ENCODE measurements around the gene PHACTR4. TPM values are rescaled to one million over a fixed set of nuclear protein-coding genes. Genes with fewer than 3 reads are reported as not detected.
A peak's percentile ranks its signal among the peaks of the same experiment; 100 is the strongest.

Gene PHACTR4
- total and polyA plus RNA-seq, 9 of the 15 experiments (the other 6 are each of a cell fraction or from before 2014, with no cell fraction given) = 6.4 to 43.6 (median 14.2) TPM

DNA sequence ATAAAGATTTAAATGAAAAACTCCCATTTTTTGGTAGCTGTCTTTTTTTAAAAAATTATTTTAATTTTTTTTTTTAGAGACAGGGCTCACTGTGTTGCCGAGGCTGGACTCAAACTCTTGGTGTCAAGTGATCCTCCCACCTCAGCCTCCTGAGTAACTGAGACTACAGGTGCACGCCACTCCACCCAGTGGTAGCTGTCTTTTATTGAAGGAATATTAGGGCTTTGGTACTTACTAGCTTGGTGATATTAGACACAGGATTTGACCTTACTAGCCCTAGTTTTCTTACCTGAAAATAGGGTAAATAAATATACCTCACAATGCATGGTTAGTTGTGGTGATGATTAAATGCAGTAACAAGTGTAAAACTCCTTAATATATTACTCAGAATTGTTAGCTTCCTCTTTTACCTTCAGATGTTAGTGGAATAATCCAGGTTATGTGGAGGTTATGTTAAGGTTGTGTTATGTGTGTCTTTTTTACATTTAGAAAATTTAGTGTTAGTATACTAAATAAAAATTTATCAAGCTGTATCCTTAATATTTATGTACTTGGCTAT lies 66.8 kb downstream of the PHACTR4 start:
- Histone ChIP-seq H3K36me3 (ENCODE audit: control insufficient read depth, insufficient read depth, low read length) (peaks cover 3% of the 10 kb centered on the region; the same call in 2 of the 3 replicates), H3K9ac (ENCODE audit: insufficient read depth in 1 of 2, low read depth in 2 of 2, low read length in 2 of 2) (no peak overlapping the region), H3K4me1 (replicated peaks in 1 of 2; ENCODE audit: control insufficient read depth in 2 of 2, insufficient read depth in 2 of 2, low read length in 2 of 2) (peaks cover 6 to 14% of the 10 kb centered on the region in 2 experiments), H3K9me1 (ENCODE audit: control insufficient read depth, insufficient read depth, low read length) (no peaks in the 10 kb centered on the region), H3K4me2 (ENCODE audit: insufficient read depth, low read length) (no peak overlapping the region), H4K20me1 (replicated peaks; ENCODE audit: control insufficient read depth, insufficient read depth, low read length) (no peaks in the 10 kb centered on the region), H2AFZ (ENCODE audit: low read depth, low read length) (no peak overlapping the region), H3K79me2 (ENCODE audit: control insufficient read depth, insufficient read depth, low read length) (peaks cover 2% of the 10 kb centered on the region; the same call in 1 of the 3 replicates), H3K4me3 (no peak overlapping the region), H3K9me3 (replicated peaks; ENCODE audit: control insufficient read depth, insufficient read depth, low read depth, low read length) (no peaks in the 10 kb centered on the region), H3K27me3 (ENCODE audit: control insufficient read depth in 2 of 2, insufficient read depth in 2 of 2, low read length in 2 of 2) (no peaks in the 10 kb centered on the region), H3K27ac (ENCODE audit: extremely low read depth, low read depth, low read length) (no peak overlapping the region)
- no peak for TF ChIP-seq POLR2B (IDR thresholded peaks at IDR 0.05; ENCODE audit: low read depth, partially characterized antibody)
- no peak for TF ChIP-seq CEBPG (CRISPR knock-in tag; IDR thresholded peaks at IDR 0.05)
- TF ChIP-seq CEBPG (tag; conservative IDR thresholded peaks at IDR 0.05 in 1 of 2, IDR thresholded peaks at IDR 0.05 in 1 of 2) = no peak
- TF ChIP-seq, protein P1, sequence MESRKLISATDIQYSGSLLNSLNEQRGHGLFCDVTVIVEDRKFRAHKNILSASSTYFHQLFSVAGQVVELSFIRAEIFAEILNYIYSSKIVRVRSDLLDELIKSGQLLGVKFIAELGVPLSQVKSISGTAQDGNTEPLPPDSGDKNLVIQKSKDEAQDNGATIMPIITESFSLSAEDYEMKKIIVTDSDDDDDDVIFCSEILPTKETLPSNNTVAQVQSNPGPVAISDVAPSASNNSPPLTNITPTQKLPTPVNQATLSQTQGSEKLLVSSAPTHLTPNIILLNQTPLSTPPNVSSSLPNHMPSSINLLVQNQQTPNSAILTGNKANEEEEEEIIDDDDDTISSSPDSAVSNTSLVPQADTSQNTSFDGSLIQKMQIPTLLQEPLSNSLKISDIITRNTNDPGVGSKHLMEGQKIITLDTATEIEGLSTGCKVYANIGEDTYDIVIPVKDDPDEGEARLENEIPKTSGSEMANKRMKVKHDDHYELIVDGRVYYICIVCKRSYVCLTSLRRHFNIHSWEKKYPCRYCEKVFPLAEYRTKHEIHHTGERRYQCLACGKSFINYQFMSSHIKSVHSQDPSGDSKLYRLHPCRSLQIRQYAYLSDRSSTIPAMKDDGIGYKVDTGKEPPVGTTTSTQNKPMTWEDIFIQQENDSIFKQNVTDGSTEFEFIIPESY (CRISPR knock-in tag; IDR thresholded peaks at IDR 0.05) = no peak
- no peak for TF ChIP-seq NCOA1 (IDR thresholded peaks at IDR 0.05; ENCODE audit: low read depth)
- peak; percentile 11 for TF ChIP-seq RBM25 (IDR thresholded peaks at IDR 0.05; ENCODE audit: low read depth, low read length, severe bottlenecking)
- TF ChIP-seq ZNF696 (CRISPR knock-in tag; conservative IDR thresholded peaks at IDR 0.05) = no peak
- peak; percentile 11 to 20; a peak in 1 of 4 replicates for TF ChIP-seq RAD21 (CRISPR knock-in tag; conservative IDR thresholded peaks at IDR 0.05 in 1 of 2, IDR thresholded peaks at IDR 0.05 in 1 of 2)
- TF ChIP-seq, protein P2, sequence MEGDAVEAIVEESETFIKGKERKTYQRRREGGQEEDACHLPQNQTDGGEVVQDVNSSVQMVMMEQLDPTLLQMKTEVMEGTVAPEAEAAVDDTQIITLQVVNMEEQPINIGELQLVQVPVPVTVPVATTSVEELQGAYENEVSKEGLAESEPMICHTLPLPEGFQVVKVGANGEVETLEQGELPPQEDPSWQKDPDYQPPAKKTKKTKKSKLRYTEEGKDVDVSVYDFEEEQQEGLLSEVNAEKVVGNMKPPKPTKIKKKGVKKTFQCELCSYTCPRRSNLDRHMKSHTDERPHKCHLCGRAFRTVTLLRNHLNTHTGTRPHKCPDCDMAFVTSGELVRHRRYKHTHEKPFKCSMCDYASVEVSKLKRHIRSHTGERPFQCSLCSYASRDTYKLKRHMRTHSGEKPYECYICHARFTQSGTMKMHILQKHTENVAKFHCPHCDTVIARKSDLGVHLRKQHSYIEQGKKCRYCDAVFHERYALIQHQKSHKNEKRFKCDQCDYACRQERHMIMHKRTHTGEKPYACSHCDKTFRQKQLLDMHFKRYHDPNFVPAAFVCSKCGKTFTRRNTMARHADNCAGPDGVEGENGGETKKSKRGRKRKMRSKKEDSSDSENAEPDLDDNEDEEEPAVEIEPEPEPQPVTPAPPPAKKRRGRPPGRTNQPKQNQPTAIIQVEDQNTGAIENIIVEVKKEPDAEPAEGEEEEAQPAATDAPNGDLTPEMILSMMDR (IDR thresholded peaks at IDR 0.05 in 2 of 3, conservative IDR thresholded peaks at IDR 0.05 in 1 of 3; ENCODE audit: insufficient read depth in 2 of 3, low read depth in 1 of 3, low read length in 3 of 3) = peak in 2 of 3 experiments; percentile 14 to 21; a peak in 1 of 6 replicates
- ChIA-PET POLR2A (interaction anchor here (0.5 to 2.0 kb wide), 7 partner anchors 27 to 546 kb away, joined by 3 to 9 read pairs (median 3); partner anchors contain the start of gene RCC1), CTCF (ENCODE audit: low intra/inter-chr PET ratio) (no interaction called here)
- in situ Hi-C loops (cut with MboI) = loop anchor here (25.0 kb wide), 1 partner anchor 1376 kb away; no protein-coding TSS in a partner anchor
- ATAC-seq (peak; percentile 55; the same call in 2 of the 3 replicates), DNase-seq (ENCODE audit: extremely low read depth in 1 of 4, low spot score in 3 of 4) (peak in 1 of 4 experiments; percentile 39), FAIRE-seq (no peak)
- intact Hi-C loops (cut with micrococcal nuclease) = no loop called here
- BruUV-seq (replicated peaks) = no TSS peak
- WGBS (ENCODE audit: insufficient coverage, low coverage, missing lambda C conversion rate) = 73% methylated on average over 2 of the region's 2 CpGs

Measured in K562 (cell line).